Measurements from ENCODE around the gene YKT6.
A peak's percentile ranks its signal among the peaks of the same experiment; 100 is the strongest.

YKT6 gene

GRCh38 chr7:44235582-44236332 lies 35.0 kb downstream of the YKT6 start:
- DNase-seq (ENCODE audit: low spot score) = no peak

- no peak for DNase-seq (ENCODE audit: low spot score)
These were observed 35.6 kb downstream of the YKT6 start for GRCh38 chr7:44236333-44236728.

GRCh38 chr7:44237696-44238095 lies 36.9 kb downstream of the YKT6 start:
- DNase-seq (ENCODE audit: low spot score) = no peak

GRCh38 chr7:44238116-44238695 lies 37.4 kb downstream of the YKT6 start:
- DNase-seq (ENCODE audit: low spot score) = no peak

GRCh38 chr7:44239361-44239760 lies 38.6 kb downstream of the YKT6 start:
- DNase-seq (ENCODE audit: low spot score) = no peak

GRCh38 chr7:44240376-44240775 lies 39.6 kb downstream of the YKT6 start:
- no peak for DNase-seq (ENCODE audit: low spot score)

- peak; percentile 92 for DNase-seq (ENCODE audit: low spot score)
These were observed 40.3 kb downstream of the YKT6 start for GRCh38 chr7:44240983-44241510.

GRCh38 chr7:44242091-44242490 lies 41.3 kb downstream of the YKT6 start:
- DNase-seq (ENCODE audit: low spot score) = no peak

DNA sequence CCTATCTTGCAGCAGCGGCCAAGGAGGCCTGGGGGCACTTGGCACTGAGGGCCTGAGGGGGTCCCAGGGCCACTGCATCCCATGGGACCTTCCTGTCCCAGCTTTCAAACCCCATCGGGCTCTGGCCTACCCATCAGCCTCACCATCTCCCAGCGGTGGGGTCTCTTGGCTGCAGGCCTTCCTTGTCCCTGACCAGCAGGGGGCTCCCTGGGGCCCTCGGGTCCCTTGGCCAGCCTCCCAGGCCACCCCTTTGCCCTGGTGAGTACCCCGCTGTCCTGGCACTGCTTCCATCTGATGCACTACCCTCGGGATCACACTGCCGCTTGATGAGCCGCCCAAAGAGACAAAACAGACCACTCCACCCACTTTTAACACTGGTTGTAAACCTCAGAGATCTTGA lies 43.5 kb downstream of the YKT6 start:
- DNase-seq (ENCODE audit: low spot score) = no peak

- no peak for DNase-seq (ENCODE audit: low spot score)
These were observed 45.8 kb downstream of the YKT6 start for GRCh38 chr7:44246396-44247113.

- DNase-seq (ENCODE audit: low spot score) = no peak
These were observed 47.3 kb downstream of the YKT6 start for GRCh38 chr7:44247868-44248651.

- no peak for DNase-seq (ENCODE audit: low spot score)
These were observed 49.0 kb downstream of the YKT6 start for GRCh38 chr7:44249639-44250234.

DNA sequence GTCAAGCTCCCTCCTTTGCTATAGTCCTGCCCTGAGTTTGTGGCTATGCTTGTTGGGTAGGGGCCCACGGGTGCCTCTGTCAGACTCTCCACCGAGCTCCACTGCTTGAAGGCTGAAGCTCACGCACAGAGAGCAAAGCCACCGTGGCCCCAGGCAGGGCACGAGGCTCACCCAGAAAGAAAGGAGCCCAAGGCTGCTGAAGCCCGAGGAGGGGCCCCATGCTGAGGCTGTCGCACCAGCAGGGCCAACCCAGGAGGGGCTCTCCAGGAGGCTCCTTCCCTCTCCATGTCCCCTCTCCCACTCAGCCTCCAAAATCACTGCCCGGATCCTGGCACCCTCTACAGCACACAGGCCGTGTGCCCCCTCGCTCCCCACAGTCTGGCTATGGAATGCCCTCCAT lies 50.5 kb downstream of the YKT6 start:
- no peak for DNase-seq (ENCODE audit: low spot score)

DNA sequence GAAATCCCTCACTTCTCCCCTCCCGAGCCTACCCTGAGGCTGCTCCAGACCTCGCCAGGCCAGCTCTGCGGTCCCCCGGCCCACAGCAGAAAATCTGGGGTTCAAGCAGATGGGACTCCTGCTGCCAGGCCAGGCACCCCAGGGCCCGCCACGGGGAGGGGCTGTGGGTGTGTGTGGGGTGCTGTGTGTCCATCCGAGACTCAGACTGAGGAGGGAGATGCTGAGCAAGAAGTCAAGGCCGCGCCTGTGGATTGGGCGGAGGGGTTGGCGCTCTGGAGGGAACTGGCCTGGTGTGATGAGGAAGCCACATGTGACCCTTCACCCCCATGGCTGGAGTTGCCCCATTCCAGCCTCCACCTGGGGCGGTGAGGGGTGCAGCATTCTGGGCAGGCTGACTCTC lies 51.1 kb downstream of the YKT6 start:
- no peak for DNase-seq (ENCODE audit: low spot score)

DNA sequence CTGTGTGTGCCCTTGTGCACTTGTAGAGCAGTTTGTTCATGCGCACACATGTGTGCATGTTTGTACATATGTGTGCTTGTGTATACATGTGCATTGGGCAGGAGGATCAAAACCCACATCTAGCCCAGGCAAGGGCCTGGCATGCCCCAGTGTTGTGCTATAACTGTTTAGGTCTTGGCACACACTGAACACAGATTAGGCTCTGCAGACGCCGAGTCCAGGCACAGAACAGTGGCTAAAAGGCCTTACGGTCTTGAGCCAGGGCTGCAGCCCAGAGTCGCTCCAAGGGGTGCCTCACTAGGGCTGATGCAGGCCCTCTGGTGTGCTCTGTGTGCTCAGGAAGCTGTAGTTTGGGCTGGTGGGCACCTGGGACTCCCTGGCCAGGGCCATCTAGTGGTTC lies 55.7 kb downstream of the YKT6 start:
- DNase-seq (ENCODE audit: low spot score) = no peak

GRCh38 chr7:44257213-44257612 lies 56.4 kb downstream of the YKT6 start:
- DNase-seq (ENCODE audit: low spot score) = no peak

DNA sequence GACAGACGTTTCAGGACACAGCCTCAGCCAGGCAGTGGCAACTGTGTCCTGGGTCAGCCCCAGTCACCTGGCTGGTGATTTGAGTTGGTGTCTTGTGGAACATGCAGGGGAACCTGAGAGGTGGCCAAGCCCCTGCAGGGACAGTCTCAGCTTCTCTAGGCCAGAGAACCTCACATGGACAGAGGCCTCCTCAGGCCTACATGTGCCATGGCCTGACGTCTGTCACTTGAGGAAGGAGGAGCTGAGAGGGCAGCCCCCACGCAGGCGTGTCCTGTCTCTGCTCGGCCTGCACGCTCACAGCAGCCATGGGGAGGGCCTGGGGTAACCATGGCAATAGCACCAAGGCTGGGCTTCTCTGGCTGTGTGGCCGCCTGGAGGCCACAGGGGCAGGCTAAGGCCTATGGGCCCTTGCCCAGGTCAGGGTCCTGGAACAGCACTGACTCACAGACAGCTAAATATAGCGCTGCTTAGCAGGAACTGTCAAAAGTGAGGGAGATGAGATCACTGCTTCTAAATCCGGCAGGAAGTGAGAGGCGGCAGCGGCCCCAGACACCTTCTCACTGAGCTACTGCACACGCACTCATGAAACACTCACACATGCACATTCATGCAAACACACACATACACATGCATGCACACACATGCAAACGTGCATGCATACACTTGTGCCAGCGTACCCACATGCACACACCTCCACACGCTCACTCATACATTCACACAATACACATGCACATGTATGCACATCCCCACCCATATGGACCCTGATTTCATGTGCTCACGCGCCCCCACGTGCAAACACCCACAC lies 57.0 kb downstream of the YKT6 start:
- peak; percentile 79 for DNase-seq (ENCODE audit: low spot score)

DNA sequence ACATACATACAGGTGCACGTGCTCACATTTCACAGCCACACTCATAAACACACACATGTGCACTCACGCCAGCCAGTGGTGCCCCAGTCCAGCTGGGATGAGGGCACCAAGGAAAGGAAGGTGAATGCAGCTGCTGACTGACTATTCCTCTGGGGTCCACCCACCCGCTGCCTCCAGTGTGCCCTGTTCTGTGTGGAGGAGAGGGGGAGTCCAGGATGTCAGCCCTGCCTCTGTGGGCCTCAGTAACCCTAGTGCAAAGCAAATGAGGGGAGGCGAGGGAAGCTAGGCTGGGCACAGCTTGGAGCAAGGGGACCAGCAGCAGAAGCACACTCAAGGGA lies 57.6 kb downstream of the YKT6 start:
- DNase-seq (ENCODE audit: low spot score) = no peak

DNA sequence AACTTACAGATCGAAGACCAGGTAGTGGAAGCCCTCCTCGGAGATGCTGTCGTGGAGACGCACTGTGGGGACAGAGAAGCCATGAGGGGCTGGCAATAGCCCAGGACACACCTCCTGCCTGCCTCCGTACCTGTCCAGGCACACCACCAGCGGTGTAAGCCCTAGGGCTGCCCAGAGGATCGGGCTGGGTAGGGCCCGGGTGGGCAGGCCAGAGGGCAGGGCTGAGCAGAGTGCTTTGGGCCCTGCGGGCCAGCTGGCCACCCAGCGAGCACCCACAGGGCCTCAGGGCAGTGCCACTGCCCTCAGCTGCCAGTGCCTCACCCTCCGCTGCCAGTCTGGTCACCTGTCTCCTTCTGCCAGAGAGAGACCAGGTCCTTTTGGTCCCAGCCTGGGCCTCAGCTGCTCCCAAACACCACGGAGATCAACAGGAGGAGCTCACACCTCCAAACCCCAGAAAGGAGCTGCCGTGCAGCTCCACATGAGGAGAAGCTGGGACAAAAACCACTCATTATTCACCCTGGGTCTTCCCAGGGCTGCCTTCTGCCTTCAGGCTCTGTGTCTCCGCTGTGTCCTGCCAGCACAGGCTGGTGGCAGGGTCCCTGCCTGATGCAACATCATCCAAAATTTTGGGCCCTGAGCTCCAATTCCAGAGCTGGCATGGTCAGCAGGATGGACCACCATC lies 58.2 kb downstream of the YKT6 start:
- DNase-seq (ENCODE audit: low spot score) = no peak

All from AG08396 (cell line).